ENCODE data around the gene PRKD2.
A peak's percentile ranks its signal among the peaks of the same experiment; 100 is the strongest.

PRKD2 gene

DNA sequence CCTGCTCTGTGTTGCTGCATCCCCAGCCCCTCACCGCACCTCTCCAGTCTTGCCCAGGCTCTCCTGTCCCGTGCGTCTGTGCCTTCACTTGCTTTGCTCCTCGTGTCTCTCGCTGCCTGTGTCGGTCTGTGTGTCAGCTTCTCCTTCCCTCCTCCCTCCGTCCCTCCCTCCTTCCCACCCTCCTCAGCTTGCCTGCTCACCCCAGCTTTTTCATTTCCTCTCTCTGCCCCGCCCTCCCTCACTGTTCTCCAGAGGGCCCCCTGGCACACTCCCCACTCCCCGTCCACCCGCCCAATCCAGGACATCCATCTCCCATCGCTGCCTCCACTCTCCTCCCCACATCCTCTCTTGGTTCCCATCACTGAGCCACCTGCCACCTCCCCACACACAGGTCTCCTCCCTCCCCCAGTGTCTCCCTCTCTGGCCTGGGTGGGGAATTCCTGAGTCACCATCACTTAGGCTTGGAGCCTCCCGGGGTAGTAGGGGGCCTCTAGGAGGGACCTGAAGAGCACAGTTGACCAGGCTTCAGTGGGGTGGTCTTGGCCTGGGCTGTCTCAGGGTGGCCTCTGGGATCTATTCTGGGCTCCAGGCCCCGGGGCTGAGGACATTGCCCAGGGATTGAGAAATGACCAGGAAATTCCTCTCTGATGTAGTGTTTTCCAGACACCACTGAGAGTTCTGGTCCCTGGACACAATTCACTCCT lies 91.8 kb downstream of the PRKD2 start, which contains the start of gene PTGIR:
TSS of gene PTGIR (minus strand) at position 132 of the 704 bp plus-strand sequence. CDS start 864 bp downstream, outside the sequence.
- Histone ChIP-seq H3K27ac (no peak within 1 kb of the TSS; the same call in 1 of the 2 replicates), H3K36me3 (no peaks in the 10 kb centered on the region), H3K9me3 (ENCODE audit: severe bottlenecking) (no peaks in the 10 kb centered on the region), H3K27me3 (ENCODE audit: insufficient read depth, low read depth, severe bottlenecking) (no peaks in the 10 kb centered on the region), H3K4me3 (ENCODE audit: low read depth, low read length) (no peak within 1 kb of the TSS)
- peak; percentile 34 for DNase-seq
- TF ChIP-seq, protein P1, sequence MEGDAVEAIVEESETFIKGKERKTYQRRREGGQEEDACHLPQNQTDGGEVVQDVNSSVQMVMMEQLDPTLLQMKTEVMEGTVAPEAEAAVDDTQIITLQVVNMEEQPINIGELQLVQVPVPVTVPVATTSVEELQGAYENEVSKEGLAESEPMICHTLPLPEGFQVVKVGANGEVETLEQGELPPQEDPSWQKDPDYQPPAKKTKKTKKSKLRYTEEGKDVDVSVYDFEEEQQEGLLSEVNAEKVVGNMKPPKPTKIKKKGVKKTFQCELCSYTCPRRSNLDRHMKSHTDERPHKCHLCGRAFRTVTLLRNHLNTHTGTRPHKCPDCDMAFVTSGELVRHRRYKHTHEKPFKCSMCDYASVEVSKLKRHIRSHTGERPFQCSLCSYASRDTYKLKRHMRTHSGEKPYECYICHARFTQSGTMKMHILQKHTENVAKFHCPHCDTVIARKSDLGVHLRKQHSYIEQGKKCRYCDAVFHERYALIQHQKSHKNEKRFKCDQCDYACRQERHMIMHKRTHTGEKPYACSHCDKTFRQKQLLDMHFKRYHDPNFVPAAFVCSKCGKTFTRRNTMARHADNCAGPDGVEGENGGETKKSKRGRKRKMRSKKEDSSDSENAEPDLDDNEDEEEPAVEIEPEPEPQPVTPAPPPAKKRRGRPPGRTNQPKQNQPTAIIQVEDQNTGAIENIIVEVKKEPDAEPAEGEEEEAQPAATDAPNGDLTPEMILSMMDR (IDR thresholded peaks at IDR 0.05; ENCODE audit: low read depth, low read length): no peak

All from WERI-Rb-1 (cell line).